Hypothalamus (tissue), 51 donors: ENCODE measurements around the gene ACVR2A.

Experiments used
- DNase-seq, 51 donors: peaks; one replicate each; lab custom pipeline; 2025; lab: John Stamatoyannopoulos, UW

ACVR2A gene

GRCh38 chr2:147844697-147845410, at the start of gene ACVR2A:
ACVR2A (plus strand) TSS chr2:147845029; CDS start chr2:147845153, 124 bp downstream.
- DNase-seq, result peak in 29 of 51 donors; percentile 1 to 76 (median 17)

DNA sequence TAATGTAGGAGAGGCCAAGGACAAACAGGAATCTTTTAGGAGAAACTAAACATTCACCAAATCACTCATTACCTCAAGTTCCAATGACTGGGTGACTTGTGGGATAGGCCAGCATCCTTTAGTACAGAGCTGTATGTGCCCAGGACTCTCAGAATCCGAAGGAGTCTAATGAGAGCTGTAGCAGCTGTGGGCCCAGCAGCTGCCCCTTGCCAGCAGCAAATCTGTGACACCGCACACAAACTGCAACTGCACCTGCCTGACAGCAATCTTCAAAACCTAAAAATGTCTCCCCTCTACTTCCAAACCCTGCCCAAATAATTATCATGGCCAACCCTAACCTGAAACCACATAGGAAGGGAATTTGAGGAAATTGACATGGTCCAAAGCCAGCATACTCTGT, 44.5 kb upstream of the ACVR2A start:
- no peak for DNase-seq

DNA sequence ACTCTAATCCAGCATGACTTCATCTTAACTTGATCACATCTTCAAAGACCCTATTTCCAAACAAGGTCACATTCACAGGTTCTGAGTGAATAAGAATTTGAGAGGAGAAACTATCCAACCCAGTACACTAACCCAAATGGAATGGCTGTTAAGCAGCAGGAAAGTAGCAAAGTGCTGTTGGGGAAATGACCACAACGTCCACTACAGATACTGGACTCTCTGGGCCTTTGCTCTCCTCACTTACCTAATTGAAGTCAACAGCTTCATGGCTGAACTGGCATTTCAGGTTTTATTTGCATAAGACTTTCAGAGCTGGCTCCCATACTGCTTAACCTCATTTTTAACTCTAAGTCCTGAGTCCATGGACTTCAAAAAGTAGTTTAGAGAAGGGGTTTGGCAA, 38.0 kb upstream of the ACVR2A start:
- DNase-seq, result no peak

DNA sequence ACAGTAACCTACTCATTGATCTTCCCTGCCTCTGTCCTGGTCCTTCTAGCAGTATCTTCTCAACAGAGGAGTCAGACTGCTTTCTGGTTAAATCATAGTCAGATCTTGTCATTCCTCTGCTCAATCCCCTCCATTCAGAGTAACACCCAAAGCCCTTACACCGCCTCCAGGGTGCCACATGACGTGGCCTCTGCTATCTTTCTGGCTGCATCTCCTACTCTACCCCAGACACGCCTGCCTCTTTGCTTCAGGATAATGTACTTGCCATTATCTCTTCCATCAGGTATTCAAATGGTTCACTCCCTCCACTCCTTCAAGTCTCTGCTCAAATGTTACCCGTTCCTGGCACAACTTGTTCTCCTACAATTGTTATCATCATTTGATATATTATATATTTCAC, 36.3 kb upstream of the ACVR2A start:
- no peak for DNase-seq

DNA sequence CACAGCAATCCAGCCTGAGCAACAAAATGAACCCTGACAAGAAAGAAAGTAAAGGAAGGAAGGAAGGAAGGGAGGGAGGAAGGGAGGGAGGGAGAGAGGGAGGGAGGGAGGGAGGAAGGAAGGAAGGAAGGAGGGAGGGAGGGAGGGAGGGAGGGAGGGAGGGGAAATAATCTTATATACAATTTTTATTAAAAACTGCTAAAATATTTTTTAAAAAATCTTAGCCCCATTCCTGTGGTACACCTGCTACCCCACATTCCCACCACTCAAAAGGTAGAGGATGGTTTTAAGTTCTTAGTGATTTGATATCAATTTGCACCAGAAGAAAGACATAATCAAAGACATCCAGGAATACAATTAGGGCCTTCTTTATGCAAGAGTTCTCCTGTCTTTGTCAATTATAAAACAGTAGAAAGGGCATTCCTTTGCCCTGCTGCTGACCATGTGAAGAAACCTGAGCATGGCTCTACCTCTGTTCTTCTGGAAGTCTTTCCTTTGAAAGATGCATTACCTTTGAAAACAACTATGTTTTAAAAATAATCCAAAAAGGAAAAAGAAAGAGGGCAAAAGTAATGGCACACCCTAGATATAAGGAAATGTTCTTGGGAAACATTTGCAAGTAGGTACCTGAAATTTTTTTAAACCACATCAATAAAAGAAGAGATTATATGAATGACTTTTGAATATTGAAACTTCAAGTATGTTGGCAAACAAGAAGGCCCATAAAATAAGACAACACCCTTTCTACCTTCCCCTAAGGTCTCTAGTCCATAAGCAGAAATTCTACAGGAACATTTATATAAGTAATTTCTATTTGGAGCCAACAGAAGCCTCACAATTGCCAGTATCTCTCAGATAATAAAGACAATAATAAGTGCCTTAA, 33.7 kb upstream of the ACVR2A start:
- no peak for DNase-seq

GRCh38 chr2:147818741-147819140, 26.1 kb upstream of the ACVR2A start:
- DNase-seq, result no peak

- no peak for DNase-seq
Observed at GRCh38 chr2:147824620-147825019, 20.2 kb upstream of the ACVR2A start.

- no peak for DNase-seq
Observed at GRCh38 chr2:147826278-147827087, 18.3 kb upstream of the ACVR2A start.

DNA sequence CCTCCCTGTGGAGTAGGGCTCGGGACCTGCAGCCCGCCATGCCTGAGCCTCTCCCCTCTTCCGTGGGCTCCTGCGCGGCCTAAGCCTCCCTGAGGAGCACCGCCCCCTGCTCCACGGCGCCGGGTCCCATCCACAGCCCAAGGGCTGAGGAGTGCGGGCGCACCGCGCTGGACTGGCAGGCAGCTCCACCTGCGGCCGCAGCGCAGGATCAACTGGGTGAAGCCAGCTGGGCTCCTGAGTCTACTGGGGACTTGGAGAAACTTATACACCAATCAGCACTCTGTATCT, 17.8 kb upstream of the ACVR2A start:
- DNase-seq, result no peak

- DNase-seq, result no peak
Observed at GRCh38 chr2:147829106-147829505, 15.7 kb upstream of the ACVR2A start.

GRCh38 chr2:147836099-147836498, 8.7 kb upstream of the ACVR2A start:
- no peak for DNase-seq

DNA sequence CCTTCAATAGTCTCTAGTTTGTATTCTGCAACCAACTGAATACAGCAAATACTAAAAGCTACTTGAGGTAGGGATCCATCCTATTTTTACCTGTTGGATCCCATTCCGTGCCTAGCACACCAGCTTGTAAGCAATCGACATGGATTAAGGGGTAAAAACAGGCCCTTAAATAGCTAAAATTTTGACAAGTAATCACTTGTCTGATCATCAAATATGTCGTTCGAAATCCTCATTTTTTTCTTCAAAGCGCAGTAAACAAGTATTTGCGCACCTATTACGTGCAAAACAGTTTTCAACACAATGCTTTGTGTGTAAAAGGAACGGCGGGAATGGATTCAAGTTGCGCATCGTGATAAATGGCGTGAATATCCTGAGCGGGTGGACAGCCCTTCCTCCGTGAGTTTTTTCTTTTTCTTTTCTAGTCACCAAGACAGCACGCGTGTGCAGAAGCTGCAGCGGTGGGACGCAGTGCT, 1.4 kb upstream of the ACVR2A start:
- DNase-seq, result no peak

DNA sequence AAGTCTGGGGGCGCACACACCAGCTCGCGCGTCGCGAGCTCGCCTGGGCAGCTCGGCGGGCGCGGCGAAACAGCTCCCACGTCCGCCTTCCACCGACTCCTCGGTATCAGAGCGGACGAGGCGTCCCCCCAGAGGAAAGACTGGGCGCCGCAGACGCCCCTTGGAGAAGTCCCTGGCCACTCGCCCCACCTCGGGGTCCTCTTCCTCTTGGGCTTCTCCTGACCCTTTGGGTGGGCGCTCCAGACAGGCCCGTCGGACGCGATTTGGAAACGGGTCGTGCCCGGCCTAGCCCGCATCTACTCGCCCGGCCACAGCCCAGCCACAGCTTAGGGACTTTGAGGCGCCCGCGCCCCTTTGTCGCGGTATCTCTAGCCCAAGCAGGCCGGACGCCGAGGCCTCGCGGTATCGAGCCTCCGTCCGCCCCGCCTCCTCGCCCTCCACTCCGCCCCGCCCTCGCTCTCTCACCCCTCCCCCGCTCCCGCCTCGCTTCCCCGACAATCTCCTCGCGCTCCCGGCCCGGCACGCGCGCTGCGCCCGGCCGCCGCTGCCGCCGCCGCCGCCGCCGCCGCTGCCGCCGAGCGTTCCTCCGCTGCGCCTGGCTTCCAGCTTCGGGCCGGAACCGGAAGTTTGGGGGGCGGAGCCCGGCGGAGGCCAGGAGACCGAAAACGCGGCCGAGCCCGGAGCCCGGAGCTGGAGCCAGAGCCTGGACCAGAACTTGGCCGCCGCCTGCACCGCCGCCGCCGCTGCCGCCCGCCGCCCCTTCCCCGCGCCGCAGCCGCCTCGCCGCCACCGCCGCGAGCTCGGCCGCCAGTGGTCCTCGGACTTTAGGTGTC, 749 bp upstream of the ACVR2A start:
- DNase-seq, result peak; percentile 51 to 96 (median 86)

DNA sequence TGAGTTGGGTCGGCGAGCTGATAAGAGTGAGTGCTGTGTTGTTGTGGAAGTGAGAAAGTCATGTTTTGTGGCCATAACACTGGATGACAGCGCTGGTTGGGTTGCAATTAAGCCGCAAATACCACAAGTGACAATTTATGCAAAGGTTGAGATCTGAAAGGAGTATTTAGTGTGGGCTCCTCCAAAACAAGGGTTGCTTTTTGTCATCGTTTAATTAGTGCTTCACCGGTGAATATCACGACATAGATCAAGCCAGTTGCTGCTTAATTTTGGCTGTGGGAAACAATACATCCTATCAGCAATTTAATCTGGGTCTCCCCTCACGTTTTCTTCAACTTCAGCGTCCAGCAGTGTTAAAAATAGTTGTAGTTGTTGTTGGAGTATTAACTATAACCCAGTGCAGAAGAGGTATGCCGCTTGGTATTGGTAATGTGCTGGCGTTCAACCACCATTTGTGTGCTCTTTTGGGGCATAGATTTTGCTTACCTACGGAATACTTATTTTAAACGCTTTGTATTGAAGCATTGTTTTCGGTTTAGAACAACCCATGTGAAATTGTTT, 662 bp downstream of the ACVR2A start:
- peak in 5 of 51 donors; percentile 4 to 66 (median 52) for DNase-seq

DNA sequence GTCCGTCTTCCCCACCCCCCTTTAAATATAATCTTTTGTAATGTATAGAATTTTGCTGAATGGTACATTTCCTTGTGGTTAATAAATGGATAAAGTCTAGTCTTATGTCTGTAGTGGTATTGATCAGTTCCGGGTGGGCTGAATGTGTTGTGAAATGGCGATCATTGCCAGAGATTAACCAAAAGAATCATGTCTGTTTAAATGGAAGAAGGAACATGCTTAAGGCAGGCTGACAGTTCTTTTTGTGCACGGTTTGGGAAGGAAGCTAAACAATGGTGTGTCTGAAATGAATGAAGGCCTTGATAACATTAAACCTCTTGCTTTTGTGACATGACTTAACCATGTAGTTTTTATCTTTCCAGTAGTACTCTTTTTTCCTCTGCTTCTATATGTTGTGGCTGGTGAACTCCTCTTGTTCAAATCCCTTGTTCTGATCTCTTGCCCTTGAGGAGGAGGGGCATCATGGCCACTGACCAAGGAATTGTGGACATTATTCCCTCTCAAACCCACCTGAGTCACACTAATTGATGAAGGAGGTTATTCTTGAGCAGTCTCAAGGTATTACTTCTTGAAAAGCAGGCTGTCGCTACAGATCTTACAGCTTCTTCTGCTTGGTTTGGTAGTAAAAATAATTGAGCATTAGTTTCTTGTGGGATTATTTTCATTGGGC, 1.7 kb downstream of the ACVR2A start:
- DNase-seq, result peak in 3 of 51 donors; percentile 5 to 62 (median 34)

DNA sequence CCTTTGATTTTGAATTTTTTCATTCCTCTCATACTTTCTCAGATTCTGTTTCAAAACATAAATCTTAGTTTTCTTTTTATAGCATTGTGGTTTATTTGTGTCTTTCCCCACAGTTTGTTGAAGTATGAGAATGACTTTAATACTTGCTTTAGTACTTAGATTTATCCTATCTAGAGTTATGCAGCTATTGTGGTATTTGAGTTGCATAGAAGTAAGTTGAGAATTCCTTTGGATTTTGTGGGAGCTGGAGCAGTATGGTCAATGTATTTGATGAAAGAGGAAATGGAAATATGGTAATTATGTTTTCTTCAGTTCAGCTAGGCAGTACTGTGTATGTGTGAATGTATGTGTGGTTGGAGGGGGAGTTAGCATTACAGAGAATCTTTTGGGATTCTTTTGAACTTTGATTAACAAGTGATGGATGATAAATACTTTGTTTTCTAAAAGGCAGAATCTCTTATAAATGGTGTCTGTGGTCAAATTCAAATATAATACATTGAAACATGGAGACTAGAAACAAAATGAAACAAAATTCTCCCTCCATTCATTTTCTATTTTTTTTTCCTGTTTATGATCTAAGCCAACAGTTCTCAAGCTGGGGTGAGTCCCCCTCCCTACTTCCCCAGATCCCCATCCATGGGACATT, 3.0 kb downstream of the ACVR2A start:
- no peak for DNase-seq

DNA sequence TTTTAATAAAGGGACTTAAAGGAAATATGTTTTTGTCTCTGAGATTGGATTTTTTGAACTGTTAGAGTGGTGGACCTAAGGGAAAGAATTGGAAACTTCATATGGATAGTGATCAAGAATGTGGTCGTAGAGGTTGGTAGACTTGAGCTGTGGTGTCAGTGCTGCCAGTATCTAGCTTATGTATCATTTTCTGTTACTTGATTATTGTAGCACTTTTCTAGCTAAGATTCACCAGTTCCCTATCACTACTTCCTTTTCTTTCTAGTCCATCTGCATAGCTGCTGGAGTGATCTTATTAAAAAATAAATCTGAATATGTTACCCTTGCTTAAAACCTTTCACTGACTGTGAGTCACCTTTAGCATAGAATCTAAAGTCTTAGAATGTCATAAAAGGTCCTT, 6.0 kb downstream of the ACVR2A start:
- DNase-seq, result no peak

- no peak for DNase-seq
Observed at GRCh38 chr2:147851244-147851930, 6.6 kb downstream of the ACVR2A start.
